T-cell (primary cell): ENCODE results near the gene TNFRSF1B. TPM values are rescaled to one million over a fixed set of nuclear protein-coding genes. Genes with fewer than 3 reads are reported as not detected.

Experiments
- ATAC-seq, 4 experiments: fragments of 200-7000 bp in 3 of 4; fragments of 150-1000 bp in 1 of 4; cut with Tn5 transposase; replicated peaks in 1 of 4; 1 replicate in 3 of 4; 2 replicates in 1 of 4; pipeline ENCODE4 v1.10.0; 2021; ENCODE audit warnings: moderate library complexity in 3 of 4, mild to moderate bottlenecking in 2 of 4, moderate number of reproducible peaks in 1 of 4
- CTCF ChIA-PET, 2 donors: fragments of 300-600 bp; sonication (Branson Sonifier 250); formaldehyde crosslinking; loops; one replicate each; lab custom pipeline; 2022; ENCODE audit warnings: antibody characterized with exemption in 2 of 2; lab: Charles Lee
- POLR2A ChIA-PET, 2 donors: fragments of 300-600 bp; sonication (Branson Sonifier 250); formaldehyde crosslinking; loops; one replicate each; lab custom pipeline; 2022; ENCODE audit warnings: antibody characterized with exemption in 2 of 2; lab: Charles Lee
- DNase-seq, 35 experiments: peaks; one replicate each; pipeline versions ENCODE4 v3.0.0 to v3.0.0-alpha.2; 2013 to 2023
- H3K27ac ChIP-seq: one replicate; pipeline ENCODE4 v1.5.1; 2013; ENCODE audit warnings: low read length
- H3K27me3 ChIP-seq, 2 experiments: replicated peaks in 1 of 2; 1 replicate in 1 of 2; 2 replicates in 1 of 2; pipeline versions ENCODE4 v1.6.1 to v1.7.0; 2013; ENCODE audit warnings: low read length in 1 of 2, mixed read lengths in 1 of 2; ENCODE audit not compliant: control insufficient read depth in 2 of 2, insufficient read depth in 2 of 2; ENCODE audit errors: extremely low read depth in 1 of 2
- H3K36me3 ChIP-seq, 2 donors: 1 replicate in 1 of 2; 2 replicates in 1 of 2; pipeline versions ENCODE4 v1.6.1 to v1.7.0; 2013; ENCODE audit warnings: low read length in 1 of 2; ENCODE audit not compliant: control insufficient read depth in 2 of 2, insufficient read depth in 1 of 2; ENCODE audit errors: extremely low read depth in 1 of 2
- H3K4me1 ChIP-seq, 2 experiments: 1 replicate in 1 of 2; 2 replicates in 1 of 2; pipeline versions ENCODE4 v1.6.1 to v1.7.0; 2013; ENCODE audit warnings: low read length in 2 of 2, mixed read lengths in 1 of 2; ENCODE audit not compliant: insufficient read depth in 2 of 2, control insufficient read depth in 1 of 2; ENCODE audit errors: extremely low read depth in 1 of 2
- H3K4me3 ChIP-seq, 2 donors: 1 replicate in 1 of 2; 2 replicates in 1 of 2; pipeline versions ENCODE4 v1.5.1 to v1.7.0; 2013; ENCODE audit warnings: mild to moderate bottlenecking in 2 of 2, low read length in 1 of 2, moderate library complexity in 1 of 2; ENCODE audit not compliant: control insufficient read depth in 1 of 2; ENCODE audit errors: extremely low read depth in 1 of 2
- H3K9me3 ChIP-seq: 2 replicates; pipeline ENCODE4 v1.7.0; 2013
- H3K27ac Mint-ChIP-seq, 2 donors: one replicate each; pipeline ENCODE4 v1.8.0; 2020 to 2021; ENCODE audit warnings: mild to moderate bottlenecking in 2 of 2, mixed read lengths in 2 of 2
- H3K27me3 Mint-ChIP-seq, 2 donors: one replicate each; pipeline ENCODE4 v1.8.0; 2021 to 2022; ENCODE audit warnings: mixed read lengths in 2 of 2
- H3K36me3 Mint-ChIP-seq: one replicate; pipeline ENCODE4 v1.8.0; 2021; ENCODE audit warnings: mixed read lengths
- H3K4me1 Mint-ChIP-seq, 3 donors: one replicate each; pipeline ENCODE4 v1.8.0; 2020 to 2022; ENCODE audit warnings: mixed read lengths in 3 of 3, mild to moderate bottlenecking in 1 of 3
- H3K4me3 Mint-ChIP-seq, 3 donors: one replicate each; pipeline ENCODE4 v1.8.0; 2020 to 2022; ENCODE audit warnings: mild to moderate bottlenecking in 3 of 3, mixed read lengths in 3 of 3, moderate library complexity in 3 of 3
- H3K9me3 Mint-ChIP-seq, 3 donors: one replicate each; pipeline ENCODE4 v1.8.0; 2020 to 2022; ENCODE audit warnings: mixed read lengths in 3 of 3
- WGBS: methylation state at CpG from one replicate; pipeline ENCODE4 v1.1.5; 2013; ENCODE audit warnings: missing lambda C conversion rate; ENCODE audit not compliant: insufficient coverage; 5-methylcytosine and 5-hydroxymethylcytosine counted together
- total RNA-seq, 35 experiments: library from RNA in 6 of 35; stranded (reverse) in 6 of 35; fragments of 120-200 nt in 1 of 35; gene quantifications; one replicate each; pipeline versions ENCODE4 v1.2.1 to v1.2.4 and lab custom pipeline; 2013 to 2026

TNFRSF1B gene
- total RNA-seq, 5 donors from 2014 or later (not counting 1 experiment from before 2014, with no cell fraction given), result 55.0 to 130 (median 99.6) TPM

DNA sequence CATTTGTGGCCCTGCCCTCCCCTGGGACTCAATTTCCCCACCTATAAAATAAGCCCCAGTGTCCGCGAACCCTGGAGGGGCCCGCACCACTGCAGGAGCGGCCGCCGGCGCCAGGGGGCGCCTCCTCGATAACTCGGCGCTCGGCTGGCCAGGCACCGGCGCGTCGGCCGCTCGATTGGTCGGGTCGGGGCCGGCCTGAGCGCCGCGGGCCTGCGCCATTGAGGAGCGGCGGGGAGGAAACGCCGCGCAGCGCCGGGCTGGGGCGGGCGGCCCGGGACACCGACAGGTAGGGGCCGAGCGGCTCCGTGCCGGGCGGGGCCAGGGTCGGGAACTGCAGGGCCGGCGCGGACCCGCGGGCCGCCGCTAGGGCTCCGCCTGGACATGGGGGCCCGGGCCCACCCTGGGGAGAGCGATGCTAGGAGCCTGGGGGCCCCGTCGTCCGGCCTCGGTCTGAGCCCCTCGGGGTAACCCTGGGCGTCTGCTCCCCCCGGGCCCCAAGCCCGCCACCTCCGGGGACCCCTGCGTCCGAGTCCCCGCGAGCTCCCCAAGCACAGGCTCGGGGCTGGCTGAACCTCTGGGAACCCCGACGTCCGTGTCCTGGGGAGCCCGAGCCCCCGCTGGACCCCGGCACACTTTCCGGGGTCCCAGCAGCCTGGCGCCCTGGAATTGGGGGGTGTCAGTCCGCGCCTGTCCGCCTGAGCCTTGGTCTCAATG, 63.2 kb downstream of the TNFRSF1B start, which contains the start of gene VPS13D:
Gene VPS13D, plus strand, starts transcription at position 196 of the 714 bp plus-strand sequence. CDS start 4,237 bp downstream, outside the sequence.
- under 1% methylated on average over 76 of the region's 77 CpGs for WGBS
- no peaks in the 10 kb centered on the region for H3K27me3 ChIP-seq
- H3K36me3 Mint-ChIP-seq, result peaks cover 3% of the 10 kb centered on the region

DNA sequence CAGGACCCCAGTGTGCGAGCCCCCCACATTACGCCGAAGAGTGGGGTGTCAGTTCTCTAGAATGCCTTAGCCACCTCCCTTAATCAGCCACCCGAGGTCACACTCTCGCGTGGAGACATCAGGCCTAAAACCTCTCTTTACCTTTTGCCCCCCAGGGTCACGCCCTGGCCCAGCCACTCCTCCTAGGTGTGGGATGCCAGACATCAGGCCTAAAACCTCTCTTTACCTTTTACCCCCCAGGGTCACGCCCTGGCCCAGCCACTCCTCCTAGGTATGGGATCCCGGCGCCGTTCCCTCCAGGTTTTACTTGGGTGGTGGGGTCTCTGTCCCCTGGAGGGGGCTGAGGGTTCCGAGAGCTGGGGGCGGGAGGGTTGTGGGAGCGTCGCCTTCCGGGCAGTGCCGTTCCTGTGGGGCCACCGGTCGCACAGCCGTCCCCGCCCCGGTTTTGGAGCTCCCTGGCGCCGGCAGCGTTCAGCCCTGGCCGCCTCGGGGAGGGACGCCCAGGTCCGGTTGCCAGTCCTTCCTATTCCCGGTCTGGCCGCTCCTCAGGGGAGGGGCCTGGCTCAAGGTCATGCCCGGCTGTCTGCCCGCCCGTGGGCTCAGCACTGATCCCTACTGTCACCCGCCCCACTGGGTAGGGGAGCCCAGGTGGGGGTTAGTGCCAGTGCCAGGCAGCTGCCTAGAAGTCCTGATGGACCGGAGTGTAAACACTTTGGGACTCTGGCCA, 63.9 kb downstream of the TNFRSF1B start:
- Mint-ChIP-seq H3K27me3 (no peaks in the 10 kb centered on the region), H3K36me3 (peaks cover 6% of the 10 kb centered on the region), H3K27ac (peak overlapping the region in 1 of 2 donors; percentile 31), H3K4me3 (peak overlapping the region; percentile 80 to 87 (median 82)), H3K9me3 (no peaks in the 10 kb centered on the region), H3K4me1 (peaks cover 23 to 29% (median 29%) of the 10 kb centered on the region in 3 donors)
- Histone ChIP-seq H3K4me3 (peak overlapping the region; percentile 88 to 90), H3K27ac (no peak overlapping the region), H3K4me1 (peaks cover 5 to 22% of the 10 kb centered on the region in 2 experiments), H3K27me3 (no peaks in the 10 kb centered on the region), H3K9me3 (no peaks in the 10 kb centered on the region), H3K36me3 (peaks cover 2 to 7% of the 10 kb centered on the region in 2 donors)
- DNase-seq (peak in 6 of 35 experiments; percentile 8 to 30 (median 17)), ATAC-seq (peak; percentile 9 to 35 (median 30))
- WGBS, result 7% methylated on average over 27 of the region's 36 CpGs
- ChIA-PET CTCF (no interaction called here), POLR2A (interaction anchor here in 1 of 2 donors (0.5 kb wide), 1 partner anchor 101 kb away, joined by 9 read pairs; no protein-coding TSS in a partner anchor)

More for the DNA sequence above, 63.2 kb downstream of the TNFRSF1B start, which contains the start of gene VPS13D:
- peak within 1 kb of the TSS; percentile 88 to 90 for H3K4me3 ChIP-seq
- peak within 1 kb of the TSS; percentile 55 to 73 for H3K27ac Mint-ChIP-seq
- ChIA-PET CTCF (no interaction called here), POLR2A (no interaction called here)
- no peaks in the 10 kb centered on the region for H3K27me3 Mint-ChIP-seq
- ATAC-seq (peak; percentile 95 to 98 (median 97)), DNase-seq (peak; percentile 65 to 91 (median 79))
- H3K9me3 ChIP-seq, result no peaks in the 10 kb centered on the region
- H3K27ac ChIP-seq, result no peak within 1 kb of the TSS
- H3K4me1 ChIP-seq, result peaks cover 5 to 22% of the 10 kb centered on the region in 2 experiments
- peaks cover 2 to 4% of the 10 kb centered on the region in 2 donors for H3K36me3 ChIP-seq
- peak within 1 kb of the TSS; percentile 80 to 87 (median 82) for H3K4me3 Mint-ChIP-seq
- H3K9me3 Mint-ChIP-seq, result no peaks in the 10 kb centered on the region
- H3K4me1 Mint-ChIP-seq, result peaks cover 16 to 28% (median 27%) of the 10 kb centered on the region in 3 donors

DNA sequence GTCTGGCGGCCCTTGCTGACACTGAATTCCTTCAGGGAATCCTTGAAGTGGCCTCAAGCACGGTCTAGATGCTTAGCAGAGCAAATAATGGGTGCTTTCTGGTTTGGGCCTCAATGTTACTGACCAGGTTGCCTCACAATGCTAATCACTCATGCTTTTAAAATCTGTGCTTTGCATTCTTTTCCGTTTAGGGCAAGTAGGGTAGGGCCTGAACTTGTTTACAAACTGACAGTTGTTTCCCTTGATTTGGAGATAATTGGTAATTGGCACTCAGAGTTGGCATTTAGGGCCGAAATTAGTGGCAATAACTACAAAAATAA, 64.4 kb downstream of the TNFRSF1B start:
- POLR2A ChIA-PET, result interaction anchor here in 1 of 2 donors (0.5 kb wide), 1 partner anchor 101 kb away, joined by 9 read pairs; no protein-coding TSS in a partner anchor
- Mint-ChIP-seq H3K27me3 (no peaks in the 10 kb centered on the region), H3K4me1 (peaks cover 28 to 32% (median 32%) of the 10 kb centered on the region in 3 donors), H3K36me3 (peaks cover 10% of the 10 kb centered on the region), H3K9me3 (no peaks in the 10 kb centered on the region), H3K4me3 (peak overlapping the region; percentile 80 to 87 (median 82)), H3K27ac (peak overlapping the region in 1 of 2 donors; percentile 68)
- no peak for DNase-seq
- CTCF ChIA-PET, result no interaction called here
- Histone ChIP-seq H3K27ac (no peak overlapping the region), H3K4me1 (peaks cover 5 to 22% of the 10 kb centered on the region in 2 experiments), H3K36me3 (peaks cover 6 to 8% of the 10 kb centered on the region in 2 donors), H3K4me3 (peak overlapping the region; percentile 88 to 90), H3K27me3 (no peaks in the 10 kb centered on the region), H3K9me3 (no peaks in the 10 kb centered on the region)
- no peak for ATAC-seq
- 79% methylated on average over 2 of the region's 4 CpGs for WGBS

- H3K27ac ChIP-seq, result no peak overlapping the region
- CTCF ChIA-PET, result no interaction called here
- H3K4me1 ChIP-seq, result peaks cover 5 to 22% of the 10 kb centered on the region in 2 experiments
- no peaks in the 10 kb centered on the region for H3K9me3 Mint-ChIP-seq
- WGBS, result 100% methylated on average over 2 of the region's 2 CpGs
- POLR2A ChIA-PET, result interaction anchor here in 1 of 2 donors (0.6 kb wide), 1 partner anchor 54 kb away, joined by 3 read pairs; no protein-coding TSS in a partner anchor
- no peaks in the 10 kb centered on the region for H3K27me3 ChIP-seq
- DNase-seq (no peak), ATAC-seq (no peak)
- peak overlapping the region in 2 of 3 donors; percentile 39 to 47 for H3K4me3 Mint-ChIP-seq
- no peak overlapping the region for H3K4me3 ChIP-seq
- H3K36me3 Mint-ChIP-seq, result peaks cover 17% of the 10 kb centered on the region
- H3K4me1 Mint-ChIP-seq, result peaks cover 28 to 36% (median 32%) of the 10 kb centered on the region in 3 donors
- H3K36me3 ChIP-seq, result peaks cover 8 to 12% of the 10 kb centered on the region in 2 donors
- H3K9me3 ChIP-seq, result no peaks in the 10 kb centered on the region
- no peak overlapping the region for H3K27ac Mint-ChIP-seq
- H3K27me3 Mint-ChIP-seq, result no peaks in the 10 kb centered on the region
These were observed 65.4 kb downstream of the TNFRSF1B start for GRCh38 chr1:12232221-12232620.

DNA sequence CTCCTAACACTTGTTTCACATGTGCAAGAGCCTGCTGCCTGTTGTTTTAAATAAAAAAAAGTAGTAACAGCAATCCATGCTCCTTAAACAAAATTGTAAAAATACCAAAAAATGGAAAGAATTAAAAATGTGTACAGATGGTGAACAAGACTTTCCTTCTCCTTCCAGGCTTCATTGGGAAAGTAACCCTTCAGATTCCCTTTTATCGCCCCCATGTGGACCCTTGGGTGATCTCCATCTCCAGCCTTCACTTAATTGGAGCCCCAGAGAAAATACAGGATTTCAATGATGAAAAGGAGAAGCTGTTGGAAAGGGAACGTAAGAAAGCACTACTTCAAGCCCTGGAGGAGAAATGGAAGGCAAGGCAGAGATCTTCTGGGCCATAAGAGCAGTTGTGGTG, 77.3 kb downstream of the TNFRSF1B start:
- DNase-seq, result peak in 2 of 35 experiments; percentile 3 to 31
- H3K4me1 ChIP-seq, result no peaks in the 10 kb centered on the region
- Mint-ChIP-seq H3K4me3 (no peak overlapping the region), H3K27ac (no peak overlapping the region), H3K4me1 (peaks cover 0 to 6% (median 3%) of the 10 kb centered on the region in 3 donors), H3K36me3 (peaks cover 42% of the 10 kb centered on the region), H3K9me3 (no peaks in the 10 kb centered on the region), H3K27me3 (no peaks in the 10 kb centered on the region)
- ChIA-PET POLR2A (no interaction called here), CTCF (no interaction called here)
- H3K27me3 ChIP-seq, result no peaks in the 10 kb centered on the region
- H3K4me3 ChIP-seq, result no peak overlapping the region
- no peak for ATAC-seq
- H3K9me3 ChIP-seq, result no peaks in the 10 kb centered on the region
- no peak overlapping the region for H3K27ac ChIP-seq
- H3K36me3 ChIP-seq, result peaks cover 2 to 55% of the 10 kb centered on the region in 2 donors
- WGBS, result 71% methylated on average over 1 of the region's 2 CpGs

GRCh38 chr1:12244585-12244984, 77.8 kb downstream of the TNFRSF1B start:
- no peak overlapping the region for H3K27ac ChIP-seq
- no peak for ATAC-seq
- no peak overlapping the region for H3K4me3 ChIP-seq
- H3K27me3 ChIP-seq, result no peaks in the 10 kb centered on the region
- no peaks in the 10 kb centered on the region for H3K27me3 Mint-ChIP-seq
- peaks cover 48% of the 10 kb centered on the region for H3K36me3 Mint-ChIP-seq
- H3K36me3 ChIP-seq, result peaks cover 4 to 60% of the 10 kb centered on the region in 2 donors
- no peaks in the 10 kb centered on the region for H3K4me1 ChIP-seq
- H3K27ac Mint-ChIP-seq, result no peak overlapping the region
- ChIA-PET CTCF (no interaction called here), POLR2A (no interaction called here)
- H3K4me3 Mint-ChIP-seq, result no peak overlapping the region
- H3K9me3 ChIP-seq, result no peaks in the 10 kb centered on the region
- DNase-seq, result no peak
- 95% methylated on average over 3 of the region's 5 CpGs for WGBS
- peaks cover 0 to 5% (median 0%) of the 10 kb centered on the region in 3 donors for H3K4me1 Mint-ChIP-seq
- no peaks in the 10 kb centered on the region for H3K9me3 Mint-ChIP-seq
